Tibial nerve (tissue), 4 donors: ENCODE measurements around the gene HEATR9. TPM values are rescaled to one million over a fixed set of nuclear protein-coding genes. Genes with fewer than 3 reads are reported as not detected.

Source experiments
- DNase-seq, 2 donors: peaks; one replicate each; pipeline ENCODE4 v3.0.0-alpha.2; 2019; ENCODE audit warnings: low spot score in 2 of 2
- H3K27ac ChIP-seq, 4 donors: fragments of 200-600 bp; sonication (generic) in 3 of 4; one replicate each; pipeline ENCODE4 v1.5.1; 2017 to 2019; ENCODE audit warnings: mild to moderate bottlenecking in 1 of 4
- H3K27me3 ChIP-seq, 2 donors: fragments of 200-600 bp; sonication (generic) in 1 of 2; one replicate each; pipeline versions ENCODE4 v1.5.1 to v1.6.0; 2017 to 2019
- H3K36me3 ChIP-seq, 3 donors: fragments of 200-600 bp; sonication (generic); one replicate each; pipeline ENCODE4 v1.5.1; 2018 to 2019
- H3K4me1 ChIP-seq, 4 donors: fragments of 200-600 bp; sonication (generic) in 3 of 4; one replicate each; pipeline ENCODE4 v1.5.1; 2017 to 2019
- H3K4me3 ChIP-seq, 4 donors: fragments of 200-600 bp; sonication (generic) in 3 of 4; one replicate each; pipeline ENCODE4 v1.5.1; 2017 to 2019; ENCODE audit warnings: mild to moderate bottlenecking in 1 of 4, moderate library complexity in 1 of 4
- H3K9me3 ChIP-seq, 4 donors: fragments of 200-600 bp; sonication (generic) in 3 of 4; one replicate each; pipeline ENCODE4 v1.5.1; 2017 to 2019
- EP300 ChIP-seq, 2 donors: sonication (generic); formaldehyde crosslinking; IDR thresholded peaks; one replicate each; pipeline ENCODE4 v1.6.1; 2017; ENCODE audit warnings: antibody characterized with exemption in 2 of 2, mild to moderate bottlenecking in 1 of 2
- POLR2A ChIP-seq, 2 donors: fragments of 450-650 bp; IDR thresholded peaks; one replicate each; pipeline ENCODE4 v1.6.1; 2017; ENCODE audit warnings: antibody characterized with exemption in 2 of 2, mild to moderate bottlenecking in 2 of 2, moderate library complexity in 2 of 2
- WGBS, 2 donors: methylation state at CpG; one replicate each; pipeline ENCODE4 v1.1.5; 2018; 5-methylcytosine and 5-hydroxymethylcytosine counted together
- total RNA-seq, 4 donors: library from RNA; depleted of rRNA; stranded (reverse); fragments of >200 nt; gene quantifications; one replicate each; pipeline ENCODE4 v1.1.0, GENCODE V29; 2016
- TF ChIP-seq, protein P1 (sequence below), 5 experiments: fragments of 200-600 bp in 3 of 5; fragments of 450-650 bp in 2 of 5; sonication (generic) in 3 of 5; IDR thresholded peaks; one replicate each; pipeline ENCODE4 v1.5.1; 2016 to 2019; ENCODE audit warnings: antibody characterized with exemption in 5 of 5, mild to moderate bottlenecking in 3 of 5, moderate library complexity in 2 of 5

Gene HEATR9
- total RNA-seq, 4 donors from 2014 or later, result not detected

DNA sequence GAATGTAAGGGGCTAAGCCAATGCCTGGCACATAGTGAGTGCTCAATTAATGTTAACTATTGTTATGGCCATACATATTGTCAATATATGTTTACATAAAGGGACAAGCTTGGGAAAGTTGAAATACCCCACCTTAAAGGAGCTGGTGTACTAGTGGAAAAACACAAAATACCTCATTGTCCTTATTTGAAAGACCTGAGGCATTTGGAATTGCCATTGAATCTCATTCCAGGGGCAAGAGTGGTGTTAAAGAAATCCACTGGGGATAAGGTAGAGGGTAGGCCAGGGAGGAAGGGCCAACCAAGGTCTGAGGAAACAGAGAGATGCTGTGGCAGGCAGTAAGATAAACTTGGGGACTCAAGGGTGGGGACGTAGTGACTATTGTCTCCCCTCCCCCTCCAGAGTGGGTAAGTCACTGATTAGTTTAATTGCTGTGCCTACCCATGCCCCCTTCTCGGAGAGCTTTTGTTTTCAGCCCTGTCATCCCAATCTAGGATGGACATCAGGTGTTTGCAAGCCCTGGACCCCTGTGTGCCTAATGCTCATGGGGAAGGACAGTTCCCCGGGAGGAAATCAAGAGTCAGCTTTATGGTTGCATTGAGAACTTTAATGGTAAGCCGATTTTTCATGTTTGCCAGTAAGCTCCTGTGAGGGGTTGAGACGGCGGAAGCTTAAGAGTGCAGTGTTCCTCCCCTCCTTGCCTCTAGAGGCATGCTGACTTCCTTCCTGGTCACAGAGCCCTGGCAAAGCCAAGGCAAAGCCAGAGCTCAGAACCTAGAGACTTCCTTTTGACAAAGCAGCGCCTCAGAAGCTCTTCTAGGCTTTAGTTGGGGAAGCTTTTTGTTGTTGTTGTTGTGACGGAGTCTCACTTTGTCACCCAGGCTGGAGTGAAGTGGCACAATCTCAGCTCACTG lies 2.5 kb upstream of the HEATR9 start:
- Histone ChIP-seq H3K36me3 (no peaks in the 10 kb centered on the region), H3K27me3 (no peaks in the 10 kb centered on the region), H3K9me3 (no peaks in the 10 kb centered on the region), H3K27ac (no peak overlapping the region), H3K4me3 (no peak overlapping the region), H3K4me1 (peaks cover 0 to under 1% (median 0%) of the 10 kb centered on the region in 4 donors)
- TF ChIP-seq EP300 (IDR thresholded peaks at IDR 0.05) (no peak), POLR2A (IDR thresholded peaks at IDR 0.05) (no peak)
- TF ChIP-seq, protein P1, sequence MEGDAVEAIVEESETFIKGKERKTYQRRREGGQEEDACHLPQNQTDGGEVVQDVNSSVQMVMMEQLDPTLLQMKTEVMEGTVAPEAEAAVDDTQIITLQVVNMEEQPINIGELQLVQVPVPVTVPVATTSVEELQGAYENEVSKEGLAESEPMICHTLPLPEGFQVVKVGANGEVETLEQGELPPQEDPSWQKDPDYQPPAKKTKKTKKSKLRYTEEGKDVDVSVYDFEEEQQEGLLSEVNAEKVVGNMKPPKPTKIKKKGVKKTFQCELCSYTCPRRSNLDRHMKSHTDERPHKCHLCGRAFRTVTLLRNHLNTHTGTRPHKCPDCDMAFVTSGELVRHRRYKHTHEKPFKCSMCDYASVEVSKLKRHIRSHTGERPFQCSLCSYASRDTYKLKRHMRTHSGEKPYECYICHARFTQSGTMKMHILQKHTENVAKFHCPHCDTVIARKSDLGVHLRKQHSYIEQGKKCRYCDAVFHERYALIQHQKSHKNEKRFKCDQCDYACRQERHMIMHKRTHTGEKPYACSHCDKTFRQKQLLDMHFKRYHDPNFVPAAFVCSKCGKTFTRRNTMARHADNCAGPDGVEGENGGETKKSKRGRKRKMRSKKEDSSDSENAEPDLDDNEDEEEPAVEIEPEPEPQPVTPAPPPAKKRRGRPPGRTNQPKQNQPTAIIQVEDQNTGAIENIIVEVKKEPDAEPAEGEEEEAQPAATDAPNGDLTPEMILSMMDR (IDR thresholded peaks at IDR 0.05), result no peak
- 69 to 73% methylated on average over 8 of the region's 8 CpGs for WGBS, 2 donors
- DNase-seq, result no peak

DNA sequence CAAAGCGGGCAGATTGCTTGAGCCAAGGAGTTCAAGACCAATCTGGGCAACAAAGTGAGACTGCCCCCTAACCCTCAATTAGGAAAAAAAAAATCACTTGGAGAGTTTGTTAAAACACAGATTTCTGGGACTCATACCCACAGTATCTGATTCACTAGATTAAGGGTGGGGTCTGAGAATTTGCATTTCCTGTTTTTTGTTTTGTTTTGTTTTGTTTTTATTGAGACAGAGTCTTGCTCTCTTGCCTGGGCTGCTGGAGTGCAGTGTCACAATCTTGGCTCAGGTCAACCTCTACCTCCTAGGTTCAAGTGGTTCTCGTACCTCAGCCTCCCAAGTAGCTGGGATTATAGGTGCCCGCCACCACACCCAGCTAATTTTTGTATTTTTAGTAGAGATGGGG lies 1.1 kb downstream of the HEATR9 start:
- no peak for TF ChIP-seq EP300 (IDR thresholded peaks at IDR 0.05)
- TF ChIP-seq, protein P1 (IDR thresholded peaks at IDR 0.05), result no peak
- TF ChIP-seq POLR2A (IDR thresholded peaks at IDR 0.05), result no peak
- WGBS, 2 donors, result 95 to 97% methylated on average over 3 of the region's 3 CpGs
- no peaks in the 10 kb centered on the region for H3K9me3 ChIP-seq

DNA sequence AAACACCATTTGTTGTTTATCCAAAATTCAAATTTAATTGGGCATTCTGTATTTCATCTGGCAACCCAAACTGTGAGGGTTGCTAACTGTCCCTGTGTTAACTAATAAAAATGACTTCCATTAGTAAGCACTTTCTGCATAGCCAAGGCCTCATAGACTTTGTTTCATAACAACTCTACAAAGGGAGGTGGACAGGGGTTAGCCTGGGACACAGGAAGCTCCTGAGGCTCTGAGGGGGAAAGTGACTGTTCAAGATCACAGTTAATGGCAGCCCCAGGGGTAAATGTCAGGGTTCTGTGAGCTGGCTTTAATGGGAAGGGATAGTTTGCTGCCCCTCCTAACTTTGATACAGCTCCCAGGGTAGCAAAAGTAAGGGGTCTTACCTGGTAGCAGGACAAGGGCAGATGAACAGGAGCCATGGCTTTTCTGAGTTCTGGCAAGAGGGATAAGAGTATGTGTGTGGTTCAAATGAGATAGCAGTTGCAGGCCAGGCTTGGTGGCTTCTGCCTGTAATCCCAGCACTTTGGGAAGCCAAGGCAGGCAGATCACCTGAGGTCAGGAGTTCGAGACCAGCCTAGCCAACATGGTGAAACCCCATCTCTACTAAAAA lies 2.2 kb downstream of the HEATR9 start:
- Histone ChIP-seq H3K36me3 (peaks cover 0 to 6% (median 0%) of the 10 kb centered on the region in 3 donors), H3K4me3 (no peak overlapping the region), H3K4me1 (peaks cover 0 to 2% (median 0%) of the 10 kb centered on the region in 4 donors), H3K27ac (no peak overlapping the region), H3K9me3 (no peaks in the 10 kb centered on the region), H3K27me3 (no peaks in the 10 kb centered on the region)
- TF ChIP-seq POLR2A (IDR thresholded peaks at IDR 0.05), result no peak
- no peak for TF ChIP-seq EP300 (IDR thresholded peaks at IDR 0.05)
- TF ChIP-seq, protein P1 (IDR thresholded peaks at IDR 0.05), result no peak
- DNase-seq, result no peak
- 93% methylated on average over 1 of the region's 1 CpG for WGBS, 2 donors

More for the DNA sequence above, 1.1 kb downstream of the HEATR9 start:
- Histone ChIP-seq H3K36me3 (peaks cover 0 to 6% (median 0%) of the 10 kb centered on the region in 3 donors), H3K4me3 (no peak overlapping the region), H3K4me1 (peaks cover 0 to 2% (median 0%) of the 10 kb centered on the region in 4 donors), H3K27ac (no peak overlapping the region), H3K27me3 (no peaks in the 10 kb centered on the region)
- no peak for DNase-seq

DNA sequence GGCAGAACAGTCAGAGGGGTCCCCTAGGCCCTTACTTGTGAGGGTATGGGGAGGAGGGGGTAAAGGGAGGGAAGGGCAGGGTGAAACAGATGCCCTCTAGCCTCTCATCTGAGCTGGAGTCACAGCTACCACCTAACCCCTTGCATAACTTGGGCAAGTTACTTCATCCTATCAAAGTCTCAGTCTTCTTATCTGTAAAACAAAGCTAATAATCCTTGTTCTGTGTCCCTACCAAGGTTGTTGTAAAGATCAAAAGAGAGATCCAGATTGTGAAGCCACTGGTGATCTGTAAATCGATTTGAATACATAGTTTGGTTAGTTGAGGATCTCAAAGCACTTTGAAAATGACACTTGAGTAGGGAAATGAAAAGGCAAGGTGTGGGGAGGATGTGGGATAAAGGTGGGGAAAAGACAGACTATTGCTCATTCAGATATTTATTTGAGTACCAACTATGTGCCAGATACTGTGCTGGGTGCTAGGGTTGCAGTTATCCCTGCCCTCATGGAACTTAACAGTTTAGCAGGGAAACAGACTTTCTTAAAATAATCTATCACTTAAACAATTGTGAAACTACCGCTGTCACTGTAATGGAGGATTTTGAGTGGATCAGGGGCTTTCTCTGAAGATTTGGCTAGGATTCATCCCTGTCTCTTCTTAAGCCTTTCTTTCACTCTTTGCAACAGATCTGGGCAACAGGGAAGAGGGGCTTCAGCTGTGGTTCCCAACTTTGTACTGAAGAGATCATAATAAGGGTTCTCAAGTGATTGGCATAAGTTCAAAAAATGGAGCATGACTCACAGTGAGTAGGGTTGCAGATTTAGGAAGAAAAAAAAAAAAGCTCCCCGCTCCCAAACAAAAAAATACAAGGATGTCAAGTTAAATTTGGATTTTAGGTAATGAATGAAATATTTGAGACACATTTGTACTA lies 3.0 kb downstream of the HEATR9 start:
- DNase-seq, result no peak
- Histone ChIP-seq H3K9me3 (no peaks in the 10 kb centered on the region), H3K4me1 (peaks cover 0 to 2% (median 0%) of the 10 kb centered on the region in 4 donors), H3K27ac (no peak overlapping the region), H3K4me3 (no peak overlapping the region), H3K27me3 (no peaks in the 10 kb centered on the region), H3K36me3 (peaks cover 0 to 6% (median 0%) of the 10 kb centered on the region in 3 donors)
- whole genome bisulfite sequencing, 2 donors, result 71 to 79% methylated on average over 3 of the region's 3 CpGs
- no peak for TF ChIP-seq POLR2A (IDR thresholded peaks at IDR 0.05)
- TF ChIP-seq, protein P1 (IDR thresholded peaks at IDR 0.05), result no peak
- TF ChIP-seq EP300 (IDR thresholded peaks at IDR 0.05), result no peak
